Small intestine (tissue), 7 donors: ENCODE results near the gene KIF3C. TPM values are rescaled to one million over a fixed set of nuclear protein-coding genes. Genes with fewer than 3 reads are reported as not detected.

Experiments
- DNase-seq, 2 donors: peaks; one replicate each; pipeline versions ENCODE4 v3.0.0 to v3.0.0-alpha.2; 2013
- FAIRE-seq: peaks from 2 replicates; lab custom pipeline; 2012; peaks lifted over from hg19 to GRCh38; lab: Jason Lieb, UNC
- H3K27ac ChIP-seq, 3 donors: one replicate each; pipeline ENCODE4 v1.5.1; 2013; ENCODE audit warnings: low read length in 2 of 3, mild to moderate bottlenecking in 2 of 3, control low read depth in 1 of 3, inconsistent platforms in 1 of 3, low read depth in 1 of 3, moderate library complexity in 1 of 3
- H3K27me3 ChIP-seq, 3 donors: one replicate each; pipeline ENCODE4 v1.6.1; 2013; ENCODE audit warnings: low read length in 3 of 3, inconsistent platforms in 1 of 3; ENCODE audit not compliant: control insufficient read depth in 3 of 3, insufficient read depth in 3 of 3
- H3K36me3 ChIP-seq, 3 donors: one replicate each; pipeline ENCODE4 v1.6.1; 2013; ENCODE audit warnings: low read length in 3 of 3, inconsistent platforms in 1 of 3, low read depth in 1 of 3, mild to moderate bottlenecking in 1 of 3, moderate library complexity in 1 of 3; ENCODE audit not compliant: control insufficient read depth in 3 of 3, insufficient read depth in 2 of 3
- H3K4me1 ChIP-seq, 3 donors: one replicate each; pipeline ENCODE4 v1.6.1; 2013; ENCODE audit warnings: low read length in 2 of 3, inconsistent platforms in 1 of 3, low read depth in 1 of 3, mild to moderate bottlenecking in 1 of 3, moderate library complexity in 1 of 3; ENCODE audit not compliant: control insufficient read depth in 3 of 3, insufficient read depth in 2 of 3
- H3K4me3 ChIP-seq, 3 donors: one replicate each; pipeline ENCODE4 v1.5.1; 2013; ENCODE audit warnings: low read length in 3 of 3, control low read depth in 1 of 3, inconsistent platforms in 1 of 3, low read depth in 1 of 3, mild to moderate bottlenecking in 1 of 3, moderate library complexity in 1 of 3
- H3K9me3 ChIP-seq, 2 donors: one replicate each; pipeline ENCODE4 v1.6.1; 2013; ENCODE audit warnings: low read depth in 1 of 2, low read length in 1 of 2; ENCODE audit not compliant: control insufficient read depth in 2 of 2, insufficient read depth in 1 of 2
- WGBS, 3 donors: extraction: QIAGEN DNeasy Blood & Tissue Kit; methylation state at CpG; one replicate each; pipeline ENCODE4 v1.1.7; 2013; 5-methylcytosine and 5-hydroxymethylcytosine counted together
- polyA plus RNA-seq, 4 donors: library from polyadenylated mRNA; stranded (reverse) in 3 of 4; unstranded in 1 of 4; fragments of 200-250 nt in 3 of 4; fragments of 120-200 nt in 1 of 4; gene quantifications; one replicate each; pipeline versions ENCODE4 v1.2.1 to v1.2.3, GENCODE V29; 2013
- donor health status: healthy with polysubstance abuse.
- donor health status: control.
- donor health status: control.
- donor health status: Bipolar disorder and iron deficiency.
- donor health status: healthy.

The KIF3C gene
- polyA plus RNA-seq, 4 donors, result 0.22 to 6.3 (median 1.8) TPM

DNA sequence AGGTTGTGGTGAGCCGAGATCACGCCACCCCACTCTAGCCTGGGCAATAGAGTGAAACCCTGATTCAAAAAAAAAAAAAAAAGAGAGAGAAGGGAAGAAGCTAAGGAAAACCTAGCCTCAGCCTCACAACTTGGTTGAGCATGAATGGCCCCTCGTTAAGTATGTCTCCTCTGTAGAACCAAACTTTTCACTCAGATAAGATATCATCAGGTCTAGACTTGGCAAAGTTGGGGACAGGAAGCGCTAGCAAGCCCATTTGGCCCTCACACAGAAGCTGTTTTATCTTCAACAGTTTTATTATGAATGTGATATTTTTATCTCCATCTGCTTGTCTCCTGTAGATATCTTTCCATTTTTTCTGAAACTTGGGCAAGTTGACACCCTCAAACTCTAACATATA, 100.5 kb downstream of the KIF3C start:
- FAIRE-seq, result no peak
- WGBS, 3 donors, result 68 to 79% (median 75%) methylated on average over 4 of the region's 4 CpGs
- no peak for DNase-seq
- H3K36me3 ChIP-seq, result no peaks in the 10 kb centered on the region
- H3K4me1 ChIP-seq, result peaks cover 0 to 3% (median 0%) of the 10 kb centered on the region in 3 donors
- no peaks in the 10 kb centered on the region for H3K9me3 ChIP-seq
- H3K27ac ChIP-seq, result no peak overlapping the region
- H3K4me3 ChIP-seq, result no peak overlapping the region
- peaks cover 0 to 6% (median 0%) of the 10 kb centered on the region in 3 donors for H3K27me3 ChIP-seq

DNA sequence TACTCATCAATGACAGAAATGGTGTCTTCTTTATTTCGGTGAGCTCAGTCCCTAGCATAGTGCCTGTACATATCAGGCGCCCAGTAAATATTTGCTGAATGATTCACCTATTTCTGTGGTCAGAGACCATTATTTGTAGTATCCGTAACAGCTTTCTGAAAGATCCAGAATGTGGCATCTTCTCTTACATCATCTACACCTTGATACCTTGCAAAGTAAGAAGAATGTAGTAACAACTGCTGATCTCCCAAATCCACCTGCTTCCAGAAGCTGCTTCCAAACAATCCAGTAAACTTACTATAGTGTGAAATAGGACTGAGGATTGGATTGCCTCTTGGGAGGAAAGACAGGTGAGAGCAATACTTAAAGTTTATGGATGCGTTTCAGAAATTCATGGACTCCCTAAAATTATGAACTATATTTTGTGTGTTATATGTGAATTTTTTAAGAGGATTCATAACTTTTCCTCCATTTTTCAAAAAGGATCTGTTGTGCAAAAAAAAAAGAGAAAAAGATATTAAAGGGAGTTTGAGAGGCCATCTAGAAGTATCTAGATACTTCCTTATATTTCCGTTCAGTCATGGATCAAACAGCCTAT, 103.1 kb downstream of the KIF3C start:
- Histone ChIP-seq H3K4me1 (peaks cover 0 to 3% (median 0%) of the 10 kb centered on the region in 3 donors), H3K9me3 (no peaks in the 10 kb centered on the region), H3K27me3 (peaks cover 0 to 6% (median 0%) of the 10 kb centered on the region in 3 donors), H3K36me3 (peaks cover 0 to 5% (median 0%) of the 10 kb centered on the region in 3 donors), H3K4me3 (peak overlapping the region in 2 of 3 donors; percentile 30 to 47), H3K27ac (peak overlapping the region; percentile 28 to 88 (median 80))
- WGBS, 3 donors, result 80 to 90% (median 87%) methylated on average over 5 of the region's 5 CpGs
- FAIRE-seq (no peak), DNase-seq (no peak)

- FAIRE-seq (no peak), DNase-seq (peak; percentile 98 to 99)
- H3K4me3 ChIP-seq, result peak within 1 kb of the TSS; percentile 85 to 94 (median 92)
- H3K9me3 ChIP-seq, result no peaks in the 10 kb centered on the region
- H3K27me3 ChIP-seq, result peaks cover 0 to 6% (median 0%) of the 10 kb centered on the region in 3 donors
- WGBS, 3 donors, result 2 to 3% (median 3%) methylated on average over 24 to 56 of the region's 56 CpGs
- peaks cover 0 to 3% (median 0%) of the 10 kb centered on the region in 3 donors for H3K4me1 ChIP-seq
- H3K27ac ChIP-seq, result peak within 1 kb of the TSS; percentile 90 to 99 (median 96)
- peaks cover 0 to 10% (median 0%) of the 10 kb centered on the region in 3 donors for H3K36me3 ChIP-seq
Observed at GRCh38 chr2:25878361-25879132, 103.8 kb downstream of the KIF3C start, which contains the start of gene ASXL2. TSS of gene ASXL2 (minus strand) at chr2:25878487. CDS start at chr2:25878222, 265 bp downstream.

DNA sequence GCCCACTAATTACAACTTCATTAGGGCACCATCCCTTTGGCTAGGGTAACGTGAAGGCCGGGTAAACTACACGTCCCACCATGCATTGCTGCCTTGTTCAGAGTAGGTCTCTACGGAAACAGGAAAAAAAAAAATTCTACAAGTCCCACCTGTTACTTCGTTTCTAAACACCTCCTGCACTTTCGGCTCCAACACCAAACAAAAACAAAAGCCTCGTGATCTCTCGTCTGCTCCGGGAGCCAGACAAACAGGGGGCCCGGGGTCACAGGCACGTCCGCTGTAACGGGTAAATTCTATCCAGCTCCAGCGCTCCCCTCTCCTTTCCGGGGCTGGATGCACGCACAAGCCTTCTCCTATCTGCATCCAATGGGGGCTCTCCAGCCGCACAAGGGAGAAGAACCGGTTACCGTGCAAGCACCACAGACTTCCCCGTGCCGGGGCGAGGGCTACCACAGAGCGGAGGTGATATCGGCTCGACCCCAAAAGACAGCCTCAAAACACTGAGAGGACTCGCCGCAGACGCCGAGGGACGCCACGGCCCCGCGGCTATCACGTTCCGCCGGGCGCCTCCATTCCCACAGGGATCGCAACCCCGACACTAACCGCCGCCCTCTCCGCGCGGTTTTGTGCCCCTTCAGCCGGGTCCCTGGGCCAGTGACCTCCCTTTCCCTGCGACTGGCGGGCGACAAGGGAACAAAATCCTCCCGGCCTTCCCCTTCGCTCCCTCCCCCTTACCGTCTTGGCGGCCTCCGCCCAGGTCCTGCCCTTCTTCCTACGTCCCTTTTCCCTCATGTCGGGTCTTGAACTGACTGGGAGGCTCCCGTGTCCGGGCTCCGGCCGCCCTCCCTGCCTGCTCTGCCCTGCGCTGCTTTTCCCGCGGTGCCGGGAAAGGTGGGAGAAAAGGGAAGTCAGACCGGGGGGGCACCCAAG, 104.6 kb downstream of the KIF3C start:
- Histone ChIP-seq H3K9me3 (no peaks in the 10 kb centered on the region), H3K36me3 (peaks cover 0 to 10% (median 0%) of the 10 kb centered on the region in 3 donors), H3K4me1 (peaks cover 0 to 3% (median 0%) of the 10 kb centered on the region in 3 donors), H3K4me3 (peak overlapping the region; percentile 85 to 94 (median 92)), H3K27ac (peak overlapping the region; percentile 90 to 99 (median 96)), H3K27me3 (peaks cover 0 to 5% (median 0%) of the 10 kb centered on the region in 3 donors)
- FAIRE-seq, result no peak
- WGBS, 3 donors, result 0 to 1% (median 1%) methylated on average over 48 to 64 of the region's 64 CpGs
- DNase-seq, result peak; percentile 68 to 75

Other genes with a start within 250 kb of the KIF3C start
- 10 to 100 TPM in 1 of 4 donors, 1 to 10 TPM in 3; 1.1 to 14.7 (median 3.2) TPM for gene ASXL2, start 104.0 kb downstream of the KIF3C start, polyA plus RNA-seq
- 10 to 100 TPM; 39.7 to 79.3 (median 56.9) TPM for gene RAB10, start 51.6 kb upstream of the KIF3C start, polyA plus RNA-seq
- gene GAREM2, start 190.6 kb upstream of the KIF3C start, polyA plus RNA-seq, result 1 to 10 TPM in 2 of 4 donors, under 1 TPM in 2; 0.22 to 1.2 (median 0.82) TPM